IPS DF 19.7 (cell line): ENCODE measurements around the gene NAP1L4.
A peak's percentile ranks its signal among the peaks of the same experiment; 100 is the strongest.

Source experiments
- DNase-seq: peaks from one replicate; pipeline ENCODE4 v3.0.0-alpha.2; 2013; ENCODE audit warnings: low read depth, low spot score

The NAP1L4 gene, protein sequence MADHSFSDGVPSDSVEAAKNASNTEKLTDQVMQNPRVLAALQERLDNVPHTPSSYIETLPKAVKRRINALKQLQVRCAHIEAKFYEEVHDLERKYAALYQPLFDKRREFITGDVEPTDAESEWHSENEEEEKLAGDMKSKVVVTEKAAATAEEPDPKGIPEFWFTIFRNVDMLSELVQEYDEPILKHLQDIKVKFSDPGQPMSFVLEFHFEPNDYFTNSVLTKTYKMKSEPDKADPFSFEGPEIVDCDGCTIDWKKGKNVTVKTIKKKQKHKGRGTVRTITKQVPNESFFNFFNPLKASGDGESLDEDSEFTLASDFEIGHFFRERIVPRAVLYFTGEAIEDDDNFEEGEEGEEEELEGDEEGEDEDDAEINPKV

DNA sequence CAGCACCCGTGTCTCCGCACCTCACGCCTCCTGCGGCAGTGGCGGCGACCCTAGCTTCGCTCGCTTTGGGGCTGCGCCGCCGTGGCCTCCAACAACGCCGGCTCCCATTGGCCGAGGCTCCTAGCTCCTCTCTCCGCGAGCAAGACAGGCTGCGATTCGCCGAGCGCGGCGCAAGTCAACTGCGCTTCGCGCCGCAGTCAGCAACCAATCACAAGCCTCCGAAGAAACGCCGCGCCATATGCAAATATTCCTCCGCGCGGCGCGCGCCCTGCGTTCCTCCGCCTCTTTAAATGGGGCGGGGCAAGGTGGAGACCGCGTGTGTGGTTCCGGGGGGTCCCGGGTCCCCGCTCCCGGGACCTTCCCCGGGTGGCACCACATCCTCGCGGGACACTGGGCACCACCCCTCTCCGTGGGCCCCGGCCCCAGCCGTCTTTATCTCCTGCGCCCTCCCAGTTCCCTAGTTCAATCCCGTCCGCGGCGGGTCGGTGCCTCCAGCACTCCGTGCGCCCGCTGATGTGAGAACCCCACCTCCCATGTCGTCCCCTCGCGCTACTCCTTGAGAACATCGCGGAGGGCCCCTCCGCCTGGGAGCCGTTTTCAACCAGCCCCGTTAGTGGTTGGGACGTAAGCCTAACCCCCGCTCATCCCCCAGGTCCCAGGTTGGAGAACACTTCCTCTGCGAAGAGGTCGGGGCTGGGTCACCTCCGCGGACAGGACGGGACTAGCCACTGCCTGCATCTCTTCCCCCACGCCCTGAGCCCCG is at the start of gene NAP1L4:
Gene NAP1L4, minus strand, starts transcription at position 96 of the 763 bp plus-strand sequence. CDS start 13,109 bp downstream, outside the sequence.
- DNase-seq: peak; percentile 95

DNA sequence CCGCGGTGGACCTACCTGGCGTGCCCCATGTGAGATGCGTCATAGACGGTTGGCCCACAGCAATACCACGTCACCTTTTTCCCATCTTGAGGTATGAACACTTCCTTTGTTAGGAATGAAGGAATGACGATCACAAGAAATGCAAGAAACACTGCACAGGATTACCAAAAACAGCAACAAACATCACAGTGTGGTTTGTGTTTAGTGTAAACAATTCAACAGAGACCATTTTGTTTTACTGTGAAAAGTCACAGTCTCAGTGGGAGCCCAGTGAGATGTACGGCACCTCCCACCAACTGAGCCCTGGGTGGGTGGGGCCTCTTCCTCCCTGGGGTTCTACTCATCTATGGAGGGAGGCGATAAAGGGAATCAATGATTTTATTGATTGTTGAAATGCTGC is 48.8 kb upstream of the NAP1L4 start:
- DNase-seq: no peak

DNA sequence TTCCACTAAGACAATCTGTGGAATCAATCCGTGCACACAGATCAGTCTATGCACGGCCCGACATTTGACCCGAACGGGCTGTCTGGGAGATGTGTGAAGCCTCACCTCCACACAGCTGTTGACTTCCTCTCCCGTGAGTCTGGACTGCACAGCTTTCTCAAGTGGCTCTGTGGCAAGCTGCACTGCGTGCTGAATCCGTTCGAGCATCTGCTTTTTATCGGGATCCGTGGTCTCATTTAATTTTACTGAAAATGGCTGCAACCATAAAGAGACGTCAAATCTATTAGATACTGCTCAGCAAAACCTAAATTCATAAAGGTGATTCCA is 45.8 kb upstream of the NAP1L4 start:
- no peak for DNase-seq

DNA sequence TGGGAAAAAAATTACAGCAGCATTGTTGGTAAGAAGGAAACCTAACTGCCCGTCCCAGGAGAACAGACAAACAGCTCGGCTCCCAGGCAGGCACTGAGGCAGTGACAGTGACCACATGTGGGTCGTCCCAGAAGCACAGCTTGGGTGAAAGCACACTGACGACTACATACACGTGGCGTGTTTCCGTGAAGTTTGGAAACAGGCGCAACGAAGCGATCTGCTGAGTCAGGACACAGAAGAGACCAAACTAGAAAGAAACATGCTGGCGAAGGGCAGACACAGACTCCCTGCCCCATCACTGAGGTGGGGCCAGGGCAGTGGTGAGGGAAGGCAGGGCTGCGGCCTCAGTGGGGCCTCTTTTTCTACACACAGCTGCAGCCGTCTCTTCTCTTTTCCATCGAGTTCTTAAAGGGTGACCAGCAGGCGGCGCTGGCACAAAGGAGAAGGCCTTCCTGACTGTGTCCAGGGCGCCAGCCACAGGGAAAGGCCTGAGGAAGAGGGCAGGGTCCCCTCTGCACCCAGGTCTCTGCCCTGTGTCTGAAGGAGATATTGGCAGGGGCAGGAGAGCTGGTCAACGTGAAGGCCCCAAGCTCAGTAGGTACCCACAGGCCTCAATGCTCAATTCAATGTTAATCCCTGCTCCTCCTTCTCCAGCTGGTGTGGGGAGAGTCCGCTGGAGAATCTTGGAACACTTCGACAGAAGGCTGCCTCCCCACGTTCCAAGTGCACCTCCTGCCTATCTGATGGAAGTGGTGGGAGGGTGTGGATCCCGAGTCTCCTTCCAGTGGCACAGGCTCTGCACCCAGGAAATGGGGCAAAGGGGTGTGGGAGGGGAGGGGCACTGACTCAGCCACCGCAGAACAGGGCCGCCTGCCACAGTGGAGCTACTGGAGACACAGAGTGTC is 45.2 kb upstream of the NAP1L4 start:
- DNase-seq: no peak

DNA sequence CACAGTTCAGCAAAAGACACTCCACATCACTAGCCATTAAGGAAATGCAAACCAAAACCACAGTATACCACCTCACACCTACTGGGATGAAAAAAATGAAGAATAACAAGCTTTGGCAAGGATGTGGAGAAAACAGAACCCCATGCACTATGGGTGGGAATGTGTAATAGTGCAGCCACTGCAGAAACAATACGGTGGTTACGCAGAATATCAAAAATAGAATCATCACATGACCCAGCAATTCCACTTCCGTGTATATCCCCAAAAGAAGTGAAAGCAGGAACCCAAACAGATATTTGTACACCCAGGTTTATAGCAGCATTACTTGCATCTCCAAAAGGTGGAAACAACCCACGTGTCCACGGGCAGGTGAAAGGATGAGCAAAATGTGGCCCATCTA is 44.3 kb upstream of the NAP1L4 start:
- DNase-seq: no peak

DNA sequence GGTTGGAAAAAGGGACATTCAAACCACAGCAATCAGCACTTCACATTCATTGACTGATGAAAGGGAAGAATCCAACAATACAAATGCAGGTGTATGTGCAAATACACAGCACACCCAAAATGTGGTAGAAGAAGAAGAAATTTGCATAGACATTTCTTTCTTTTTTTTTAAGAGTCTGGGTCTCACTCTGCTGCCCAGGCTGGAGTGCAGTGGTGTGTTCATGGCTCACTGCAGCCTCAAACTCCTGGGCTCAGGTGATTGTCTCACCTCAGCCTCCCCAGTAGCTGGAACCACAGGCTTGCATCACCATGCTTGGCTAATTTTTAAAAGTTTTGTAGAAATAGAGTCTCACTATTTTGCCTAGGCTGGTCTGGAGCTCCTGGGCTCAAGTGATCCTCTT is 43.2 kb upstream of the NAP1L4 start:
- DNase-seq: no peak

DNA sequence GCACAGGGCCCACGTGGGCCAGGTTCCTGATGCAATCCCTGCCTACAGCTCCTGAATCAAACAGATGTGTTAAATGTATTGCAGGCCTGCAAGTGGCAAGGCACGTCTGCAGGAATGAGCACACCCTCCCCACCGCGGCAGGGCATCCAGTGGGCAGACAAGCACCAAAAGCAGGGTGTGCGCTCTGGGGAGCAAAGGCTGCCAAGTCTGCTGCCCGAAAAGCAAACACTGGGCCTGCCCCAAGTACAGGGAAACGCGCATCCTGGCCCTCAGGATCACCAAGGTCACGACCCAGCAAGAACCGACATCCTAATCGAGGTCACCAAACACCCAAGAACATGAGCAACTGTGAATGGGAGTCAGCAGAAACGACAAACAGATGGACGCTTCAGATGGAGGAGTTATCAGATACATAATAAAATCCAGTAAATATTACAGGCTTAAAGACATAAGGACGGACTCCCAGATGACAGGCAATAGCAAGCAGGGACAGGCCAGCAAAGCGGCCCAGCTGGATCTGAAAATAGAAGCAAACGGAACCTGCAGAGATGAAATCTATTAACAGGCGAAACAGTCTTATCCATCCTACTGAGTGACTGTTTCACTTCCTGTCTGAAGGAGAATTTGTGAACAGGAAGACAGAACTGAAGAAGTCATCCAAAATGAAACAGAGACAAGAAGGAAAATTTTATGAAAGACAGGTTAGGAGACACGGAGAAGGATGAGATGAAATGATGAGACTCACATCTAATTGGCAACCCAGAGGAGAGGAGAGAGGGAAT is 38.4 kb upstream of the NAP1L4 start:
- DNase-seq: no peak

DNA sequence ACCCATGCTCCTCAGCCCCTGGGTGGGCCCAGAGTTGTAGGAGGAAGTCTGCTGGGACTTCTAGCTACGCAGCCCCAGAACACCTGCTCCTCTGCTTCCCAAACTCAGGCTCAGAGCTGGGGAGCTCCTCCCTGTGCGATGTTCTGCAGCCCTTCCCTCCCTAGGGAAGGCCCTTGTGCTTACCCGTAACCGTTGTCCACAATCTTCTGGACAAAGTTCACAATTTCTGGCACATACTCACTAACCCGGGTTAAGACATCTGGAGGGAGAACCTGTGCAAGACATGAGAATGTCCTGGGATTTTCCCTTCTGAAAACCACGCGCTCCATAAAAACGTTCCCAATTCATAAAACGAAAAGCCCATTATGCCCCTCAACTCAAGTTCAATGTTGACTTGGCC is 36.7 kb upstream of the NAP1L4 start:
- no peak for DNase-seq

DNA sequence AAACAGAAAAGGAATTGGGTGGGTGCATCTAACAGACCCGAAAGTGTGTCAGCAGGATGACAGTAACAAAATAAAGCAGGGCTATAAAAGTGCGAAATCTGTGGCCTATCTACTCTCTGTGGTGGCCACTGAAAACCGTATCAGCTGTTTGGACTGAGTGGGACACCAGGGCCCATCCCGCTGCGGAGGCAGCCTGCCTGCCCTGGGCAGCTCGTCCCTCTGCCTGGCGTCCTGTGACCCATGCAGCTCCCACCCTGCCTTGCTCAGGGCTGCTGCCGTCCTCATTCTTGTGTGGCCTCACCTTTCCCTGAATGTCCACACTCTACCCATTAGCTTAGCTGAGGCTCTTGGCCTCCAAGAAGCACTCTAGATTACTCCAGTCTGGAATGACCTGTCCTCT is 34.7 kb upstream of the NAP1L4 start:
- DNase-seq: no peak

DNA sequence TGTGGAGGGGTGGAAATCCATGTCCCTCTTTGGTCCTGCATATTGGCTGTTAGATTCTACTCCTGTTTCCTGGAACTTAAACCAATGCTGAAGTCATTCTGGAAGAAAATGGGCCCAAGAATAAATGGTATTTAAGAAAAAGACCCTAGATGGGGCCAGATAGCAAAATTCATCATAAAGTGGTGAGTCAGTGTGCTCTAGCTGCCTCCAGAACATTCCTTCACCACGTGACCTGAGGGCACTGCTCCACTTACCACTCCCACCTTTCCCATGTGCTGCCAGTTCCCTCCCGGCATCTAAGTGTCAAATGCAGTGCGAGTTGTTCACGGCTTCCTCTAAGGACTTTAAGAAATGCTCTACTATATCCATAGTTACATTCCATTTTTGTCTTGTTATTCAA is 30.9 kb upstream of the NAP1L4 start:
- no peak for DNase-seq

DNA sequence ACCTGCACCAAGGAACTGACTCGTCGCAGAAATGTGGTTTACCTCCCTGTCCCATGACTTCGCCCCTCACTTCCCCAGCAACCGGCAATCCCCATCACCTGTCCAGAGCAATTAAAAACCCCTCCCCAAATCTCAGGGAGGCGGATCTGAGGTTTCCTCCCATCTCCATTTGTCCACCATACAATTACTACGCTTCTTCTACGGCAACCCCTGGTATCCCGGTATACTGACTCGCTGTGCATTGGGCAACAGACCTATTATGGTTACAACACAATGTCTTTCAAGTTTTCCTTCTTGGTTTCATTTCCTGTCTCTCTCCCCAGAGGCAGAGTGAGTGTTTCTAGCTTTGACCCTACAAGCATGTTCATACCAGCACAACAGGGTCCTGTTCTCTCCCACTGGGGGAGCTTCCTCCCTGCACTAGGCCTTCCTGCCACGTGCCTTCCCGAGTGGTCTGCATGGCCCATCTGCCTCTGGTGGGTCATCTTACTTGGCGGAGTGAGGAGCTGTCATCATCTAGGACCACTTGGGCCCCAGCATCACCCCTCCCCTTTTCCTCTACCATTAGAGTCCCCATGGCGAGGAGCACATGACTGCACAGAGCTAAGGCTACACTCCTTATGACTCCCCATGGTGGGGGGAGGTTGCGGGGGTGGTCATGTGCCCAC is 30.3 kb upstream of the NAP1L4 start:
- no peak for DNase-seq

DNA sequence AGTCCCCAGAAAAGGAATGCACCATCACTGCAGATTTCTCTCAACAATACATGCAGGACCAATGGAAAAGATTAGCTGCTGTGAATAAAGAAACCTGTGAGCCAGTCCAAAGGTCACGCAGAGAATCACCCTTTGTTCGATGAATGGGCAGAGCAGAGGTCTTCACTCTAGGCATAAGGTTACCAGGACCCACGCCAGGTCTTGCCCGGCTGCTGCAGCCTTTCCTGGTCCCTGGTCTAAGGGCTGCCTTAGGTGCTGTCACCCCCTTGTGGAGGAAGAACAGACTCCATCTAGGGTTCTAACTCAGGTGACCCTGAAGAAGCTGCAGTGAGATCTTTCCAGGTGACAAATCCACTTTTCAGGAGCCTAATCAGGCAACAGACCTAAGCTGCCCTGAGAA is 29.0 kb upstream of the NAP1L4 start:
- peak; percentile 25 for DNase-seq

DNA sequence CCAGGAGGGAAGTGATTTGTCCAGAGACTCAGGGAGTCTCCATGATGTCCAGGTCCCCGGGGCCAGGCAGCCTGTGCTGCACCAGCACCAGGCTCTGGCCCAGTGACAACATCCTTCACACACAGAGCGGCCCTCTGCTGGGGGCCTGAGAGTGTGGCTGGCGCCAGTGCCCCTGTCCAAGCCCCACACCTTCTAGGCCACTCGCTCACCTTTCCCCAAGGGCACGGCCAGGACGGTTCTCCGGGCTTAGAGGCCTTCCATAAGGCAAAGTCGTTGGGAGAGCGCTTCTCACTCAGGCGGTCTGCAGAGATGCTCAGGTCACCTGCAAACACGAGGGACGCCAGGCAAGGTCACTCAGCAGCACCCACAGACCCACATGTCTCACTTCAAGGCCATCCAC is 27.9 kb upstream of the NAP1L4 start:
- no peak for DNase-seq

DNA sequence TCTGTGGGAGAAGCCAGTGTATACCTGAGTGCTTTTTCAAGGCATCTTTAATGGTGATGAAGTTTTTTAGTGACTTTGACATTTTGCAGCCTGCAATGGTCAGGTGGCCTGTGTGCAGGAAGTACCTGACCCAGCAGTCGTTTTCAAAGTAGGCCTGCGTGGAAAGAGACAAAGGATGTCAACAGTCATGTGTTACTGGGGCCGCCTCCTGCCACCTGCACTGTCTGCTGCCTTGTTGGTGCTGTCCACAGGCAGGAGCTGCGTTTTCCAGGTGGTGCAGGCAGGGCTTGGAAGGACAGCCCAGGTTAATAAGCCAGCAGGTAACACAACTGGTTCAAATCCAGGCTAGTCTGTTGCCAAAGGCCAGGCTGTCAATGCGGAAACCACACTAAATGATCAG is 26.5 kb upstream of the NAP1L4 start:
- DNase-seq: no peak

DNA sequence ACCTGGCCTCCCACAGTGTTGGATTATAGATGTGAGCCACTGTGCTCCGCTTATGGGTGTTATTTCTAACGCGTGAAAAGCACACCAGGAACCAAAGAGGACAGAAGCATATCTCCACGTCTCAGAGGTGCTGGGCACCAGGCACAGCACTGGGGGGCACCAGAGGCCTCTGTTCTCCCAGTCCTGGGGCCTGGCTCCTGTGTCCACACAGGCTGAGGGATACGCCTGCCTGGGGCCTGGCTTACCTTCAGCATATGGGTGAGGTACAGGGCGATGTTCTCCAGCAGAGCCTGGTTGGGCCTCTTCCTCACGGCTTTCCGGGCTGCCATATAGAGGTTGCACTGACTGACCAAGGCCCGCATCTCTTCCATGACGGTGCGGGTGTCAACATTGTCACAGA is 24.7 kb upstream of the NAP1L4 start:
- DNase-seq: no peak

DNA sequence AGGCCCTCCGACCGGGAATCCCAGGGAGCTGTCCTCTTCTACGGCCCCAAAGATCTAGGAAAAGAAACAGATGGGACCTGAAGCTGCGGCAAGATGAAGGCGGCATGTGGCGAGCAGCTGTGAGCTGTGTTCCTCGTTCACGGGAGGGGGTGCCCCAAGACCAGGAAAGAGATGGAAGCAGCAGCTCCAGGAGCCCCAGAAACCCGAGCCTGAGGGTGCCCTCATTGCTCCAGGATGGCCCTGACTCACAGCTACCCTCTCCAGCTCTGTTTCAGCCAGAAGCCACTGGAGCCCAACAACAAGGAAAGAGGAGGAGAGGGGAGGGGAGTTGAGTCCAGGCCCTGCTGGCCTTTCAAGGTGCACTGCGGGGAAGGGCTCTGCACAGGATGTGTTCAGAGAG is 23.7 kb upstream of the NAP1L4 start:
- DNase-seq: no peak

DNA sequence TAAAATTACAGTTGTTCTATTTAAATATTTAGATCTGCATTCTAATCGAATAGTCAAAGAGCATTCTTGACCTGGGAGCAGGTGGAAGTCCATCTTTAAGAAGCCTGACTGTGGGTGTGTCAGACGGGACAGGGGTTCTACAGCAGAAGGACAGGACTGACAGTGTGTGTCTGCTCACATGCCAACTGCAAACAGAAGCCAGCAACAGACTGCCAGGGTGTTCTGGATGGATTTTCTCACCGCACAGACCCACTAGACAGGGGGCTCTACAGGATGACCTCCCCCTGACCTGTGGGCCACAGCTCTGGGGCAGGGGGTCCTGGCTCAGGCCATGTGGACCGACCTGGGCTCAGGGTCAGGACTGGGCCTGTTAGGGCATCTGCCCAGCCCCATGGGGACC is 22.8 kb upstream of the NAP1L4 start:
- DNase-seq: no peak

DNA sequence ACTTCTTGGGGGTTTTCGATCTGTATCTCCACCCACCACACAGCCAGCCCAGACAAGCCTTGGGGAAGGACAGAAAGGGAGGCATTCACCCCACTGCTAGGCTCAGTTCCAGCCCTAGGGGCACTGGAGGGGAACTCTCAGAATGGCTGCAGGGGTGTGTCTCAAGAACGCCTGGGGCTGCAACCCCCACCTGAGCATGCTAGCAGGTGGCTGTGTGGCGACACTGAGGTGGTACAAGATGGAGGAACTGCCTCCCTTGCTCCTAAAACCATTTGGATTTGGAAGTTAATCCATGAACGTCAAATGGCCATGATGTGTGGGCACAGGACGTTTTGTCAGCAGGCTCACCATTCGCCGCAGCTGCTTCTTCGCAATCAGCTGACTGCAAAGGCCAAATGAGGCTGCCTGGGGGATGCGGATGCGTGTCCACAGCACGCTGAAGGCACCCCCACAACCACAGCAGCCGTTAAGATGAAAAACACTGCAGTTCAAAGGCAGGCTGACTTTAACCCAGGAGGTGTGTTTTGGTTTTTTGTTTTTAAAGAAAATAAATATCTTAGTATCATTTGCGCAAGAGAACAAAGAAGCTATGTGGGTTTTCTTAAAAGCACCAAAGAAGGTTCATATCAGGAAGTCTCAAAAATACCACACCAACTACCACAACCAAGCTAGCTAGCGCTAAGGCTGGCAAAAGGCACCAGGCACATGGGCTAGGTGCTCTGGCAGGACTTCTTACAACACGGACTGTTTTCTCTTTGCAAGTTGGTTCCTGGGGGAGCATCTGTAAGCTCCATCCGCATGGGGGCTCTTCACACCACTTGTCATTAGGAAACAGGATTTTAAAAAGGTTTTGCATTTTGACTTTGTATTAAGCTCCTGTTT is 22.2 kb upstream of the NAP1L4 start:
- DNase-seq: no peak

DNA sequence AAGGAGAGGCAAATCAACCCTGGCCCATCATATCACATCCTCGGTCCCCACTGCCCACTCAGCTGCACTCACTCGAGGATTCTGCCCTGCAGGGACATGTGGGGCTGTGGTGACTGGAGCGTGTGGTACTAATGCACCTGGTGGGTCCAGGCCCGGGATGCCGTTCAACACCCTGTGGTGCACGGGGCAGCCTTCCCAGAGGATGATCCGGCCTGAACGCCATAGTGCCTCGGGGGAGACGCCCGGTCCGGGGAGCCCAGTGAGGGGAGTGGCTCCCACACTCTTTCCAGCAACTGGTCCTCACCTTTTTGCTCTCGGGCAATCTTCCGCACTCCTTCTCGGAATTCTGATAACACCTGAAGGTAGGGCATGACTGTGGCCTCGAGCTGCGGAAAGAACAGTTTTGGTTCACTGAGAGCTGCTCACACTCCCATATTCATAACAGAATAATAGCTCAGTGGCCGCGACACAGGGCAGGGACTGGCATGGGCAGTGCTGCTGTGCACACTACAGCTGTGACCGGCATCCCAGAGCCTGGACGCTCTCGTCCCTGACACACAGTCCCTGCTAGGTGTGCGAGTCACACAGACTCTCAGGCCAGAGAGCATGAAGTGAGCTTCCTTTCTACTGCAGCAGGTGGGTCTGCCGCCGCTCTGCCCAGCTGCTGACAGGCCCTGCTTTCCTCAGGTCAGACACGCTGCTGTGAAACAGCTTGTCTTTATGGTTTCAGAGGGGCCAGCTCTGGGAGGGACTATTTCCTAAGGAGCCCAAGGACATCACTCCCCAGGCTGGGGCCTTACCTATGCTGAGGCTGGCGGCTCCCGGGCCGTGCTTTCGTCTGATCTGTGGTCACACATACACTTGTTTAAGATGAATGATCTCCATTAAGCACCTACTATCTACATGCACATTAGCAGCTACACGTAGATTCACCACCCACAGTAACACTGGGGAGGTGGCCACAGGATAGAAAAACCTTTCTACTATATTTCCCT is 20.1 kb upstream of the NAP1L4 start:
- DNase-seq: no peak
